Stimulated activated CD4-positive, alpha-beta T cell treated with anti-CD3 and anti-CD28 coated beads, TNF-alpha, amount 100 ng/mL, for 48 hours (primary cell): Measurements from ENCODE around the gene ASCL5.

Experiments used
- DNase-seq, 3 donors: peaks; one replicate each; pipeline ENCODE4 v3.0.0-alpha.2; 2020; ENCODE audit warnings: low read depth in 3 of 3

Gene ASCL5

GRCh38 chr1:201153474-201154388, 26.7 kb upstream of the ASCL5 start:
- DNase-seq: no peak

DNA sequence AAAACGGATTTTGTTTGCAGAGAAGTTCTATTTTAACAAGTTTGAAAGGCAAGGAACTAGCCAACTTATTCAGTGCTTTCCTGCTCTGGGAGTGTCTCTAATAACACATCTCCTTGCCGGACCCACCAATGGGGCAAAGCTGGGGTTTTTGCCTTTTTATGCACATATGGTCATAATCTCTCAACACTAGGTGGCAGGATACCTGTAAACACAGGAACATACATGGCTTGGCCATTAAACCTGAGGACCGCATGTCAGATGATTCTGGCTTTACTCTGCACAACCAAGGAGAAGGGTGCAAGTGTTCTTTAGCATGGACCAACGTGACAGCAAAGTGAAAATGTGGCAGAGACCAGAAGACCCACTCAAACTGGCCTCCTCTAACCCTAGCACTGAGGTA, 22.4 kb upstream of the ASCL5 start:
- DNase-seq: no peak

GRCh38 chr1:201147396-201148015, 20.5 kb upstream of the ASCL5 start:
- DNase-seq: no peak

DNA sequence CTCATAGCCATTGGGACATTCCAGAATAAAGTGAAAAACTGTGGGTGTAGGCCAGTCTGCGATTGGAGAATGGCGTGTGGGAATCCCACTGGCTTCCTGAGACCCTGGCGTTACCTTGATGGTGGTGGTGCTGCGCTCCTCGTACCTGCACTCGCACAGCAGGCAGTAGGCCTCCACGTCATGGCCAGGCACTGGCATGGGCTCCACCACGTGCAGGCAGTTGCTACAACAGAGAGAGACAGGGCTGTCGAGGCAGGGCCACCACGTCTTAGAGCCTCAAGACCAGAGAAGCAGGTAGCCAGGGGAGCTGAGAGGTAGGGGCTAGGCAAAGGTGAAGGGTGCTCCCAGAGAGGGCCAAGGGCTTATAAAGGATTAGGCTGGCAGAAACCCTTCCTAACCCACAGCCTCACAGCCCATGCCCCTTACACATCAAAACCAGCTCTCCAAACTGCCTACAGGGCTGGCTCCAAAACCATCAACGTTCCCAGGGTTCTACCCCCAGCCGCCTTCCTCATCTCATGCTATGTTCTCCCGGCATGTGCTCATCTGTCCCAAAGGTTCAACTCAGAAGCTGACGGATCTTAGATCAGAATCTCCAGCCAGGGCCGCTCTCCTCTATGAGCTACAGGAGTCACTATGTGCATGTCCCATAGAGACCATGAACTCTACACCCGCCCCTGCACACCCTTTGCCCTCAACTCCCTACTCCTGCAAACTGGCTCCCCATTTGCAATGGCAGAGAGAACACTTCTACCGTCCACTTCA, 19.8 kb upstream of the ASCL5 start:
- no peak for DNase-seq

- no peak for DNase-seq
These were observed 18.8 kb upstream of the ASCL5 start for GRCh38 chr1:201145816-201146215.

- no peak for DNase-seq
These were observed 18.1 kb upstream of the ASCL5 start for GRCh38 chr1:201145132-201145531.

- DNase-seq: no peak
These were observed 17.7 kb upstream of the ASCL5 start for GRCh38 chr1:201144701-201145100.

DNA sequence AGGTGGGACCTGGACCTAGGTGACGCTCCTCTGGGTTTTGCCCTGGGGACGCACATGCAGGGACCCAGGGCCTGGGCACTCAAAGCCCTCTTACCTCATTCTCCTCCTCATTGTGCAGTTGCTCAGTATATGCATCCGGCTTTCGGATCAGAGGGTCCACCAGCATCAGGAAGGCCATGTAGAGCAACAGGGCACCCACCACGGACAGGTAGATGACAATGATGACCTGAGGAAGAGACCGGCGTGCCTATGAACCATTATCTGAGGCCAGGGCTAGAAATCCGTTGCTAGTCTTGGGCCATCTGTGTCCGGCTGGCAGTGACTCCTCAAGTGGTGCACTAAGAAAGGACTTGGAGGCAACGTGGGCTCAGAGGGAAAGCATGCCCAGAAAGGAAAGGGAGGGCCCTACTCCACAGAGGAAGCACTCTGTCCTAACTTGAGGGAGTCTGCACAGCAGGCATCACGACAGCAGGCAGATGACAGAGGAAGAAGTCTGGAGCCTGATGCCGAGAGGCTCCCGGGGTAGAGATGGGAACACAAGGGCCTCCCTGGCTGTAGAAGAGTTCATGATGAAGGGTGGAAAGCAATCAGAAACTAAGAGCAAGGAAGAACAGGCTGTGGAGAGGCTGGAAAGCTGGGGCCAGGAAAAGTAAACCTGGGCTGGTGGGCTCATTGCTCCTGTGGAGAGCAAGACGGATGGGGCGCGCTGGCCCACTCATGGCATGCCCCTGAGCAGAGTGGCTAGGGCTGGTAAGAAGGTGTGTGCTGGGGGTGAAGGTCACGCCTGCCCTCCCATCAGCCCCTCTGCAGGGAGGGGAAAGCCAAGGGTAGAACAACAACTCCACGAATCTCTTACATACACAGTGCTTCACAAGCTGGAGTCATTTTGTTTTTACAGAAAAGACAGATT, 17.0 kb upstream of the ASCL5 start:
- no peak for DNase-seq

GRCh38 chr1:201142849-201143725, 16.1 kb upstream of the ASCL5 start:
- DNase-seq: no peak

DNA sequence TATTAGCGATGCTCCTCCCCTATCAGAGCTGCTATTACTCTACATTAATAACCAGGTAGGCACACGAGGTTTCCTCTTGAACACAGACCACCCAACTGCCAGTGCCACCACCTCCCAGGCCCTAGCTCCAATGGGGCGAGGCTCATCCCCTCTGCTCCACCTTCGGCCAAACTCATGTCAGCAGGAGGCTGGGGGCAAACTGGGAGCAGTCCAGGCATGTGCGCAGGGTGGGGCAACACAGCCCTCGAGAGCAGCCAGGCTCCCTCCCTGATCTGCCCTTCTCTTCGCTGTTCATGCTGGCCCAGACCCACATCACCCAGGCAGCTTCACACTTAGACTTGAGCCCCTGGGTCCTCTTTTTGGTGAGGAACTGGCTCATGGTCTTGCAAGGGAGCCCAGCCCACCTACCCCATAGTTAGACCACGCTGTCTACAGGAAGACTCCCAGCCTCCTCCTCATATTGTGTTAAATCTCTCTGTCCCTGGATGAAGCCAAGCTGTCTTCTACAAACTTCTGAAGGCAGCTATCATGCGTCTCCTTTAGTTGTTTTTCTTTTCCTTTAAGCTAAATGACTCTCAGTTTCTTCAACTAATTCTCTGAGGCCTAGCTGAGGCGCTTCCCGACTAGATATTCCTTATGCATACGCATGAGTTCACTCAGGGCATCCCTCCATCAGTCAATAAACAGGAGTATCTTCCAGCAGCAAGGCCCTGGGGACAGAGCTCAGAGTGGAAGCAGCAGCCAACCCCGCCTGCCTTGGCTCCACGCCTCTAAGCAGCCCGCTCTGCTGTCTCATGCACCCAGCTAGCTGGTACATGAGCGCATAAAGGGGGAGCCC, 15.2 kb upstream of the ASCL5 start:
- DNase-seq: no peak

DNA sequence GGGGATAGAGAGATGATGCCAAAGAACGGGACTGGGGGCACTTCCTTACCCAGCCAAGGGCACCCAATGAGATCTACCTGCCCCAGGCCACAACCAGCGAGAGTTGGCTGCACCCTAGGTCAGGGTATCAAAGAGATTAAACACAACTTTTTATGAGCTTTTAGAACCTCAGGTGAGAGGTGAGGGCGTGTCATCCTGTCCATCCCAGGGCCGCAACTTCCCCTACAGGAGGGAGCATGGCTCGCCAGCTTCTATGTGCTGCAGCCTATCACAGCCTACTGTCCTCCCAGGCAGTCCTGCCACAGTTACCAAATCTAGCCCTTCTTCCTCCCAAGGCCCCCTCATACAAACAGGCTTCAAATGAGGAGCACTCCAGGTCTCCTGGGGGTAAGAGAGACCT, 14.4 kb upstream of the ASCL5 start:
- no peak for DNase-seq

DNA sequence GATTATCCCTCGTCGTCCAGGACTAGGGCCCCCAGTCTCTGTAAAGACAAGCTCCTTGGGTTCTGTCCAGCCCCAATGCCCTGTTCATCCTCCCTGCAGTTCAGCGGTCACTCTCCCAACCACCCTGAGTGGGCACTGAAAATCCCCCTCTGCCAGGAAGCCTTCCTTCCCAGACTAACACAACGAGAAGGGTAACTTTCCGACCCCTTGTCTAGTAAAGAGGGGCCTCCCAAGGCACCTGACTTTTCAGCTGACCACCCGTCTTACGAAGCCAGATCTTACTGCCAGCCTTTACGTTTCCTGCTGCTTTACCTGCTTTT, 13.9 kb upstream of the ASCL5 start:
- DNase-seq: no peak

GRCh38 chr1:201140235-201140940, 13.4 kb upstream of the ASCL5 start:
- no peak for DNase-seq

- DNase-seq: no peak
These were observed 12.8 kb upstream of the ASCL5 start for GRCh38 chr1:201139756-201140155.

DNA sequence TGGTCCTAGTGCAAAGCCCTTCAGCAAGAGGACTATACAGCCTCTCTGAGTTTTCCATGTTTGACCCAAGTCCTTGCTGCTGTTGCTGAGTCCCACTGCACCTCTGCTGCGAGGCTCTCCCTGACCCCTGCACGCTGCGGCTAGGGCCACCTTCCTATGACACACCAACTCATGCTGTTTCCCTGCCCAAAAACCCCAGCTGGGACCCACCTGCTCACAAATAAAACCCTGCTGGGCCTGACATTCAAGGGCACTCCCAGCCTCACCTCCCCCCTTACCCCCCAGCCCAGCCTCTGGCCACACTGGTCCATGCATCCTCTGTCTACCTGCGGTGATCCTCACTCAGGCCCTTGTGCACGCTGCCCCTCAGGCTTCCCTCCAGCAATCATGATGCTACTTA, 12.3 kb upstream of the ASCL5 start:
- no peak for DNase-seq

DNA sequence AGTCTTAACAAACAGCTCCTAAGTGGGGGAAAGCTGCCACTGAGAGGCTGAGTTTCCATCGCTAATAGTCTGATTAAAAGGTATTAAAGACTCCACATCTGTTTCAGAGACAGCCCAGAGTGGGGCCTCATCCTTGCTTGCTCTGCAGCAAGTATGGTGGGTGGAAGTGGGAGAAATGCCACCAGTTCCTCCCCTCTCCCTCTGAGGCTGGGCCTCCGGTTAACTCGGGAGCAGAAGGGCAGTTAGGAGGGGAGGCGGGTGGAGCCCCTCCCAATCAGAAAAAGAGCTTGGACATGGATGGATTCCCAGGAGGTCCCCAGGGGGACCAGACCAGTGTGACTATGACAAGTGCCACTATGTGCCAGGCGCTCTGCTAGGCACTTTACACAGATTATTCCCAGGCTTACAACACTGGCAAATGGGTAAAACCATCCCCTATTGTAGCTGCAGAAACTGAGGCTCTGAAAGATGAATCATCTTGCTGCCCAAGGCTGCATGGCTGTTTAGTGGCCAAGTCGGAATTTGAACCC, 11.4 kb upstream of the ASCL5 start:
- no peak for DNase-seq

- no peak for DNase-seq
These were observed 10.8 kb upstream of the ASCL5 start for GRCh38 chr1:201137579-201138310.

DNA sequence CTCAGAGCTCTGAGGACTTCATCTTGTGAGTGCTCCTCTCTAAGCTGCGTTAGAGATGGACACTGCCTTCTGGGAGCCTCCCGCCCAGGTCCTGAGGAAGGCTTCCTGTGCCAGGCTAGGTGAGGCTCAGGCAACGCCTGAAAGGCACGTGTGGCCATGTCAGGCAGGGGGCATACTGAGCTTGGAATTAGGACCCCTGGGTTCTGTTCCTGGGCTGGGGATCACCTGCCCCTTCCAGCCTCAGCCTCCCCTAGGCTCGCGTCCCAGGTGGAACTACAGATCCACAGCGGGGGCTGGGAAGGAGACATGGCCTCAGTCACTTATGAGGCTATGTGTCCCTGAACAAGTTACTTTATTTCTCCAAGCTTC, 10.0 kb upstream of the ASCL5 start:
- no peak for DNase-seq
